ENCODE results near the gene IKBKE. TPM values are rescaled to one million over a fixed set of nuclear protein-coding genes. Genes with fewer than 3 reads are reported as not detected.

Gene IKBKE
- total RNA-seq, 1 donor from 2014 or later: 5.1 TPM

DNA sequence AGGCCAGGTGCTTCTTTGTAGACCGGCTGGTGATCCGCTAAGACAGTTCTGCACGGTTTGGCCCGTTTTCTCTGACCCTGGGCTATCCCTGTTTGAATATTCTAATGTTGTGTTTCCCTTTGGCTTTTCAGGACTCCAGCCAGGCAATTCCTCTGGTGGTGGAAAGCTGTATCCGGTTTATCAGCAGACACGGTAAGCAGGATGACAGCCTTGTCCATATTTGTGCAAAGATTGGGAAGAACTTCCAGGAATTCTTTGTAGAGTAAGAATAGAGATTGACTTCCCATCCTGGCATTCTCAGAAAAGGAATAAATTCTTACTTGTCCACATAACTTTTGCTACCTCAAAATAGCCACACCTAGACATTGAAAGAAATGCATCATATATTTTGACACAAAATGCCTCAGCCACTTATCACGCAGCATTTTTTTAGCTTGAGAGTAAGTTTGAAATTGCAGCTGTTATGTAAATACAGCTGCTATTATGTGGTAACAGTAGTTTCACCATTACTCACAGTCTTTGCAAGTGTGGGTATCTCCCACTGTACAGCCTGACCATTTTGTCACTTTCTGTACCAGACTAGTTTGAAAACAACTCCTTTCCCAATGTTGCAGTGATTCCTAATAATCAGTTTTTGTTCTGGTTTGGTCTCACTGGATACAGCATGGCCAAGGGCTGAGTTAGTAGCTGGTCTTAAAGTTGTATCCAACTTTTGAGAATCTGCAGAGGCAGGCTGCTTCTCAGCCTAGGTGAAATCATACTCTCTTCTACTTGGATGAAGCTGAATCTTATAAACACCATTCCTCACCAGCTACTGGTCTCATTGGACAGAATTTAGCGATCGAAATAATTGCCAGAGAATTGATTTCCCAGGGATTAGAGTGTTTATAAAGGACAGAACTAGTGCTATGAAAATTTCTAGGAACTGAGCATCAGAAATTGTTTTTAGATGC, 40.0 kb upstream of the IKBKE start:
- no peak for DNase-seq (ENCODE audit: low spot score, unreplicated experiment)
- peaks cover 3% of the 10 kb centered on the region for H3K36me3 Mint-ChIP-seq (ENCODE audit: insufficient read depth)
- H3K4me3 Mint-ChIP-seq (ENCODE audit: low read depth): no peak overlapping the region
- no peaks in the 10 kb centered on the region for H3K9me3 Mint-ChIP-seq (ENCODE audit: low read depth)
- no peak overlapping the region for H3K27ac Mint-ChIP-seq
- TF ChIP-seq, protein P1, sequence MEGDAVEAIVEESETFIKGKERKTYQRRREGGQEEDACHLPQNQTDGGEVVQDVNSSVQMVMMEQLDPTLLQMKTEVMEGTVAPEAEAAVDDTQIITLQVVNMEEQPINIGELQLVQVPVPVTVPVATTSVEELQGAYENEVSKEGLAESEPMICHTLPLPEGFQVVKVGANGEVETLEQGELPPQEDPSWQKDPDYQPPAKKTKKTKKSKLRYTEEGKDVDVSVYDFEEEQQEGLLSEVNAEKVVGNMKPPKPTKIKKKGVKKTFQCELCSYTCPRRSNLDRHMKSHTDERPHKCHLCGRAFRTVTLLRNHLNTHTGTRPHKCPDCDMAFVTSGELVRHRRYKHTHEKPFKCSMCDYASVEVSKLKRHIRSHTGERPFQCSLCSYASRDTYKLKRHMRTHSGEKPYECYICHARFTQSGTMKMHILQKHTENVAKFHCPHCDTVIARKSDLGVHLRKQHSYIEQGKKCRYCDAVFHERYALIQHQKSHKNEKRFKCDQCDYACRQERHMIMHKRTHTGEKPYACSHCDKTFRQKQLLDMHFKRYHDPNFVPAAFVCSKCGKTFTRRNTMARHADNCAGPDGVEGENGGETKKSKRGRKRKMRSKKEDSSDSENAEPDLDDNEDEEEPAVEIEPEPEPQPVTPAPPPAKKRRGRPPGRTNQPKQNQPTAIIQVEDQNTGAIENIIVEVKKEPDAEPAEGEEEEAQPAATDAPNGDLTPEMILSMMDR (IDR thresholded peaks at IDR 0.05; ENCODE audit: unreplicated experiment): no peak
- no peaks in the 10 kb centered on the region for H3K4me1 Mint-ChIP-seq (ENCODE audit: low read depth)
- H3K27me3 Mint-ChIP-seq: no peaks in the 10 kb centered on the region

DNA sequence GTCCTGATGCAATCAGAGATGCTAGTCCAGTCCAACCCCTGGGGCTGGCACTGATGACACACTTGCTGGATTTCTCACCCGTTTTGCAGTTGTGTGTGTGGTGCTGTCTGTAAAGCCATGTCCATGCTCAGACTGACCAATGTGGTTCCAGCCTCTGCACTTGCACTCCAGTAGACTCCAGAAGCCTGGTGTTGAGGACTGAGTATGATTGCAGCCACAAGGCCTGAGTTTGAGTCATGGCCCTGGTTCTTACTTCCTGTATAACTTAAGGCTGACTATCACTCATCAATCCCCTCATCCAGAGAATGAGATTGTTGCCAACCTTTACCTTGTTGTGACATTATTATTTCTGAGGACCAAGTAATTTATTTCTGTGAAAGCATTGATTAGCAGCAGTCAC, 34.8 kb upstream of the IKBKE start:
- Mint-ChIP-seq H3K4me1 (ENCODE audit: low read depth) (peaks cover 5% of the 10 kb centered on the region), H3K27me3 (no peaks in the 10 kb centered on the region), H3K4me3 (ENCODE audit: low read depth) (no peak overlapping the region), H3K9me3 (ENCODE audit: low read depth) (no peaks in the 10 kb centered on the region), H3K36me3 (ENCODE audit: insufficient read depth) (peaks cover 4% of the 10 kb centered on the region), H3K27ac (no peak overlapping the region)
- TF ChIP-seq, protein P1 (IDR thresholded peaks at IDR 0.05; ENCODE audit: unreplicated experiment): no peak
- no peak for DNase-seq (ENCODE audit: low spot score, unreplicated experiment)

DNA sequence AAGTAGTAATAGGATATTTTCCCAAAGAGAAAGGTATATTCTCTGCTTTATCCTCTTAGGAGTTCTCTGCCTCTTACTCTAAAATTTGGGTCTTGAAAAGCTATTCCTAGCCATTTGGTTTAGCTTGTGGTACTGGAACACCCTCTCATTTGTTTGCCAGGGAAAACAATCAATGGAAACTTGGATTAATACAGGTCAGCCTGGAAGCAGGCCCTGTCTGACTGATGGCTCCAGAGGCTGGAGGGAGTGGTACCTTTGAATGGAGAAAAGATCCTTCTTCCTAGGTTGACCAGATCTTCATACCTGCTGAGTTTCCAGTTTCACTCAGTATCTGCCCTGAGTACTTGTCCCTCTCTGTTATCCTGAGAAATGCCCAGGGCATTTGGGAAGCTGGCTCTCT, 31.7 kb upstream of the IKBKE start:
- TF ChIP-seq, protein P1 (IDR thresholded peaks at IDR 0.05; ENCODE audit: unreplicated experiment): no peak
- Mint-ChIP-seq H3K27me3 (no peaks in the 10 kb centered on the region), H3K4me3 (ENCODE audit: low read depth) (no peak overlapping the region), H3K27ac (no peak overlapping the region), H3K9me3 (ENCODE audit: low read depth) (no peaks in the 10 kb centered on the region), H3K4me1 (ENCODE audit: low read depth) (peaks cover 5% of the 10 kb centered on the region), H3K36me3 (ENCODE audit: insufficient read depth) (peaks cover 8% of the 10 kb centered on the region)
- DNase-seq (ENCODE audit: low spot score, unreplicated experiment): no peak

DNA sequence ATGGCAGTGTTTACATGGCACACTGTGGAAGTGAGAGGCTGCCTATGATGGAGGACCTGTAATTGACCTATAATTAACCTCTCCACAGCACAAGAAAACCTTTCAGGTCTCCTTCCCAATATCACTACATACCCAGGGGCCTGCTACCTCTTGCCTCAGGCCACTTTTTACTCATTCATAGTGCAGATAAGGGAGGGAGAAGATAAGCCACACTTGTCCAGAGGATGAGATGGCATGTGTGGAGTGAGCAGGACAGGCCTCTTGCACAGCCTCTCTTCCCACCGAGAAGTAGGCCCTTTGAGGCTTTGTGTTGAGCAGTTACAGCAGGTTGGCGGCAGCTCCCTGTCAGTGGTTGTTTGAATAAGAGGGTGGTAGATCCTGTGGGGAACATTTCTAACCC, 31.1 kb upstream of the IKBKE start:
- Mint-ChIP-seq H3K4me3 (ENCODE audit: low read depth) (no peak overlapping the region), H3K27me3 (no peaks in the 10 kb centered on the region), H3K9me3 (ENCODE audit: low read depth) (no peaks in the 10 kb centered on the region), H3K36me3 (ENCODE audit: insufficient read depth) (peaks cover 8% of the 10 kb centered on the region), H3K4me1 (ENCODE audit: low read depth) (peaks cover 5% of the 10 kb centered on the region), H3K27ac (no peak overlapping the region)
- TF ChIP-seq, protein P1 (IDR thresholded peaks at IDR 0.05; ENCODE audit: unreplicated experiment): no peak
- DNase-seq (ENCODE audit: low spot score, unreplicated experiment): no peak

DNA sequence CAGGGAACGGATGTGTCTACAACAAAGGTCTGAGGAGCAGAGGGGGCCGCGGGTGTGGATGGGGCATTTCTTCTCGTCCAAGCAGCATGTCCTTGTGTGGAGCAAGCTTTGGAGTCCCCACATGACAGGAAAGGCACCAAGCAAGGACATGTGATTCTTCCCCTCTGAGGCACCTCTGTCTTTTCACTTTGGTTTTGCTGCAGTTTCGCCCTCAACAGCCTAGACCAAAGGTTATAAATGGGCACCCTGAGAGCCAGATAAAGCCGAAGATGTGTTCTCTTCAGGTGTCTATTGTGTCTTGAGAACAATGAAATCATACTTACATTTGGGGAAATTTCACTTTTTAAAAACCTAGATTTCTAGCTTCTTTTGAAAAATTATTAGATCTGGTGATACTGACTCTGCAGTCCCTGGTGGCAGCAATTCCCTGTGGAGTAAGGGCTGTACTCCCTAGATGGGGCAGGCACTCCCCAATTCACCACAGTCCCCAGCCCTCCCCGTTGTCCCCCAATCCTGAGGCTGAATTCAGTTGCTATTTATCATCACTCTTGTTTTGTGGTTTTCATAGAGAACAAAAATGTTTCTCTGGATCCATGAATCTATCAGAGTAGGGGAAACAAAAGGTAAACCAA, 28.8 kb upstream of the IKBKE start:
- TF ChIP-seq, protein P1 (IDR thresholded peaks at IDR 0.05; ENCODE audit: unreplicated experiment): no peak
- no peaks in the 10 kb centered on the region for H3K27me3 Mint-ChIP-seq
- H3K4me3 Mint-ChIP-seq (ENCODE audit: low read depth): no peak overlapping the region
- no peak for DNase-seq (ENCODE audit: low spot score, unreplicated experiment)
- H3K4me1 Mint-ChIP-seq (ENCODE audit: low read depth): peaks cover 5% of the 10 kb centered on the region
- H3K36me3 Mint-ChIP-seq (ENCODE audit: insufficient read depth): peaks cover 10% of the 10 kb centered on the region
- H3K9me3 Mint-ChIP-seq (ENCODE audit: low read depth): no peaks in the 10 kb centered on the region
- no peak overlapping the region for H3K27ac Mint-ChIP-seq
